EL (cell line): Measurements from ENCODE around the gene UNC119.

ENCODE experiments used
- DNase-seq: peaks from one replicate; pipeline ENCODE4 v3.0.0-alpha.2; 2016

UNC119 gene

DNA sequence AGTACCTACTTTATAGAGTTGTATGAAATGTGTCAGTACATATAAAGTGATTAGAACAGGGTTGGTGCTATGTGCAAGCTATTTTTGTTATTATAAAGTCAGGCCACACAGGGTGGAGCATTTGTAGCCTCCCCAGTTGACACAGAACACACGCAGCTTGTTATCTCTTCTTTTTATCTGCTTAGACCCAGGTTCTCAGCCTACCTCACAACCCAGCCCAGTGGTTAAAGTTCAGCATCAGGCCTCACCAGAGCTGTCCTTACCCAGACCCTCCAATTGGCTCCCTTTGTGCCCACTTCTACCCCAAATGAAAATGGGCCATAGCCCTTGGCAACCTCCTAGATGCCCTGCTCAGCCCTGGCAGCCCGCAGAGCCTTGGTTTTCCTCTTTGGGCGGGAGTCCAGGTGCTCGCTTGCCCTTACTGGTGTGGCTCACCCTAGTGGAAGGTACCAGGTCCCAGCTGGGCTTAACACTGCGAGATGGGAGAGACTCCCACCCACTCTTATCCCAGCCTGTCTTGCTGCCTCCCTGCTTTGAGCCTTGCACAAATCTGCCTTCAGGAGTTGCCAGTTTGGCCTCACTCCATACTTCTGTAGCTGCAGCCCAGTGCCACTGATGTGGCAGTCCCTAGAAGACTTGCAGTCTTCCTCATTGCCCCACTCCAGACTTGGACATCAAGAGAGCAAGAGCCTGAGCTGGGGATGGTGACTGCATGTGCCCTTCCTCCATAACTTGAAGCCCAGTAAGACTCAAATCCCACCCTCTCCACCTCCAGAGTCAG is 20.0 kb upstream of the UNC119 start:
- no peak for DNase-seq

DNA sequence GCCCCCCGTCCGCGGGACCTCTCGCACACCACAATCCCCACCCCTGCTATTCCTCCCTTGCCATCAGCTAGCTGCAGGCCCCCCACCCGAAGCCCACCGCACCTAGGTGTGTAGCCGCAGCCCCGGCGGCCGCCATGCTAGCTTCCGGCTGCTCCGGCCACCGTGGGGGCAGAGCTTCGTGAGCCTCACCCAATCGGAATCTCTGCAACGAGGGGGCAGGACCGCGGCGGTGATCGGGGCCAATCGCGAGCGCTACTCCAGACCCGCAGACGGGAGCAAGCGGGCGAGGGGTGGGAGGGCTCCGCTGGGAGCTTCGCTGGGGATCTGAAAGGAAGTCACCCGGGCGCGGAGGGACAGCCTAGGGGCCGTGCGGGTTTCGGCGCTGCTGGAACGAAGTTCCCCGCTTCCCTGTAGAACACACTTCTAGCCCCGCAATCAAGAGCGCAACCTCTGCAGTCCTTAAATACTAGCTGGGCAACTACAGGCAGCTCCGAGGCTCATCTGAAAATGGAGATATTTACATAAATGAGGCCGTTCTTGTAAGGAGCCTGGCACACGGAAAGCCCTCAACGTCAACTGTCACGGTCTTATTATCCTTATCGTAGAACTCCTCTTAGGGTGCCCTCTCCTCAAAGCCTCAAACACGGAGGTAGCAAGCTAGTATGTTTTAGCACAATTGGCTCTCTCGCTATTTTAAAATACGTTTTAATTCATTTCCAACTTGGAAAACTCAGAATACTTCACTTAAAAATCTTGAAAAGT is 19.1 kb upstream of the UNC119 start, which contains the start of gene PIGS:
Gene PIGS (minus strand): TSS at position 164 of the 762 bp plus-strand sequence. CDS start 28 bp downstream, at position 136.
- DNase-seq, result peak; percentile 95

DNA sequence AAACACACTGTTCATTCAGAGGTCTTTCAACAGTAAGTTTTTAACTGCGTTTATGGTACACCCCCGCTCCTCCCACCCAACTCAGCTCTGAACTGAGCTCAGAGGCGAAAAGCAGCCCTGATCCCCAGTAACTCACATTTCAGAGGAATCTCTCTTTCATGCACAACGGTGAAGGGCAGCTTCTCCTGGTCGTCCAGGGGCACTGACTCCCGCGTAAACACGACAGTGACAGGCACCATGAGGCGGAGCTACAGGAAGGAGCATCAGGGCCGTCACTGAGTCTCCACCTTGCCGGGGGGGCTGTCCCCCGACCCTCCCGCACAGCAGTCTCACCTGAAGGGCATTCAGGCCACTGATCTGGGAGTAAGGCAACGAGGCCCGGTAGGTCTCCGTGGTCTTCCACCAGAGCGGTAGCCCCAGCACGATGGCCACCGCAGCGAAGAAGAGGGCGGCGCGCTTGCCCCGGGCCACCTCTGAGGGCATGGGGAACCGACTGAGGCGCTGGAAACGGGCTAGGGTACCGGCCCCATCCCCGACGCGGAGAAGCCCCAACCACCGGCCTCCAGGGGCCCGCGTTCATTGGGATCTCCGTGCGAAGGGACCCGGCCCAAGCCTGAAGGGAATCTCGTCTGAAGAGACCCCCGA is 18.4 kb upstream of the UNC119 start:
- peak; percentile 35 for DNase-seq

DNA sequence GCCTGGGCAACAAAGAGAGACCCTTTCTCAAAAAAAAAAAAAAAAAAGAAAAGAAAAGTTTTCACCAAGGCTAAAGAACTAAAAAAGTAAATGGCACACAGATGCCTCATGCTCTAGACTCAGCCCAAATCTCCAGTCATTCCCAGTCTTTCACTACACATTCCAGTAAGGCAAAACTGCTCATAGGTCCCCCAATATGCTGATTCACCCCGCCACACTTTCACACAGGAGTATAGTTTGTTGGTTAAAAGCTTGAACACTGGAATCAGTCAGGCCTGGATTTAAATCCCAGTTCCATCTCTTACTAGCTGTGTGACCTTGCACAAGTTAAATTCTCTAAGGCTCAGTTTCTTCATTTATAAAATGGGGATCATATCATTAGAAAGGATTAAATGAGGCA is 17.0 kb upstream of the UNC119 start:
- no peak for DNase-seq

DNA sequence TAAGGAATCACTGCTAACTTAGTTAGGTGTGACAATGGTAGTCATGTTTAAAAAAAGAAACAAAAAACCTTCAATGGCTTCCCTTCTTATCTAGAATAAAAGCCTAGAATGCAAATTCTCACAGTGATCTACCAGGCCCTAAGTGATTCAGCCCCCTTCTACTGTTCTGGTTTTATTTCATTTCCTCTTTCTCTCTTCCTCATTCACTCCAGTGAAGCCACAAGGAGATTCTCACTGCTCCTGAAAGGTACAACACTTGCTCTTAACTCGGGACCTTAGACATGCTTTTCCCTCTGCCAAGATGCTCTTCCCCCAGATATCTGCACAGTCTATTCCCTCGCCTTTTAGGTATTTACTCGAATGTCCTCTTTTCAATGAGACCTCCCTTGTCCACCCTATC is 15.2 kb upstream of the UNC119 start:
- DNase-seq, result no peak

DNA sequence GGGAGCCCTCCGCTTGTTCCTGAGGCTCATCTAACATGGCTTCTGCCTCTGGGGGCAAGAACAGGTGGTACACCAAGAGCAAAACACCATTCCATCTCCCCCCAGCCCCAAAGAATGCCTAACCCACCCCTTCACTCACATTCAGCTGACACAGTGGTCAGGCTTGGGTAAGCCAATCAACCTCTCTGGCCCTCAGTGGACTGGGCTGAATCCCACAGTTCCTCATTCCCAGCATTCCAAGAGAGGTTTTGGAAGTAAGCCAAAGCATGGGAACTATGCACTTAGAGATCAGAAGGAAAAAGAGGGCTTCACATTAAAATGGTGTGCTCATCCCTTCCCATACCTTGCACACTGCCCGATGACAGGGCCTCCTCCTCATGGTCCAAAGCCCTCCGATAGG is 11.1 kb upstream of the UNC119 start:
- peak; percentile 90 for DNase-seq

DNA sequence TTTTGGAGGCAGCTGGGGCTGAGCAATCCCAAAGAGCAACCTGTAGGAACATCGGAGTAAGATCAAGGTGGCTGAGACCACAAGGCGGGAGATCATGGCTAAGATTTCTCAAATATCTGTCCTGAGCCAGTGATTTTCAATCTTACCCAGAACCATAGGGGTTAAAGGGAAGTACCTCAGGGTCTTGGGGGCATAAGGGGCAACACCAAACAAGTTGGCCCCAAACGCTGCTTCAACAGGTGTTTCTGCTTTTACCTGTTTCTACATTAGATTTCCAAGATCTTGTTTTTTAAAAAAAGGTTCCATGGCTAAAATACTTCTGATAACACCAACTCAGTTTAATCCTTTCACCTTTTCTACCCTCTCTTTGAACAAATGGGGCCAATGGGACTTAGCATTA is 2.6 kb upstream of the UNC119 start:
- no peak for DNase-seq

DNA sequence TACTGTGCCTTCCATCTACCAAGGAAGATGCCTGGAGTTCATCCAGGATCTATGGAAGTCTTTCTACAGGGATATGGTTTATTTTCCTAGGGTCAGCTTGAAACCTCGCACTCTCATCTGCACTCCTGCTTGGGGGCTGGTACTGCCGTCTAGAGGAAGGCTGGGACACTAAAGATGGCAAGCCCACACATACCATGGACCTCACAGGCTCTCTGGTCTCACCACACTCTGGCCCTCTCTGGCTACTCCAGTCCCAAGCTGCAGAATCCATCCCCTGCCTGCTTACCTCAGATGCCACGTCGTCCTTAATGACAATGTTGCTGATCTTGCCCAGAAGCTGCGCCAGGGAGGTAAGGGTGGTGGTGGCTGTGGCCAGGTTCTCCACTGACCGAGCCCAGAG is 2.1 kb upstream of the UNC119 start:
- peak; percentile 22 for DNase-seq

DNA sequence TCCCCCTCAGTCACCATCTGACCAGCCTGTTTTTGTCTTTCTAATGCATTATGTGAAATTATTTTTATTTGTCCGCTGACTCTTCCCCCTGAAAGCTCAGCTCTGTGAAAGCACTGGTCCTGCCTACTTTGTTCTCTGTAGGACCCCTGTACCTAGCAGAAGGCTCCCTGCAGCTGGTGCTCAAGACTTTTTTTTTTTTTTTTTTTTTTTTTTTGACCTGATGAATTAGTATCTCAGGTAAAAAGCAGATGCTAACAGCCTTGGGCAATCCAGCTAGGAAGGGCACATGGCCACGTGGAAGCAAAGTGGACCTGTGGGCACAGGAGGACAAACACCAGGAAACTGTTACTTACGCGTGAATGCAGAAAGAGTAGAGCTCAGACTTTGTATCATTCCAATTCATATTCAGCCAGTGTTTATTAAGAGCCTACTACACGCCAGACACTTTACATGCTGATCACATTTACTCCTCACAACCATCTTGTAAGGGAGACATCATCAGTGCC is 629 bp upstream of the UNC119 start:
- DNase-seq, result no peak

DNA sequence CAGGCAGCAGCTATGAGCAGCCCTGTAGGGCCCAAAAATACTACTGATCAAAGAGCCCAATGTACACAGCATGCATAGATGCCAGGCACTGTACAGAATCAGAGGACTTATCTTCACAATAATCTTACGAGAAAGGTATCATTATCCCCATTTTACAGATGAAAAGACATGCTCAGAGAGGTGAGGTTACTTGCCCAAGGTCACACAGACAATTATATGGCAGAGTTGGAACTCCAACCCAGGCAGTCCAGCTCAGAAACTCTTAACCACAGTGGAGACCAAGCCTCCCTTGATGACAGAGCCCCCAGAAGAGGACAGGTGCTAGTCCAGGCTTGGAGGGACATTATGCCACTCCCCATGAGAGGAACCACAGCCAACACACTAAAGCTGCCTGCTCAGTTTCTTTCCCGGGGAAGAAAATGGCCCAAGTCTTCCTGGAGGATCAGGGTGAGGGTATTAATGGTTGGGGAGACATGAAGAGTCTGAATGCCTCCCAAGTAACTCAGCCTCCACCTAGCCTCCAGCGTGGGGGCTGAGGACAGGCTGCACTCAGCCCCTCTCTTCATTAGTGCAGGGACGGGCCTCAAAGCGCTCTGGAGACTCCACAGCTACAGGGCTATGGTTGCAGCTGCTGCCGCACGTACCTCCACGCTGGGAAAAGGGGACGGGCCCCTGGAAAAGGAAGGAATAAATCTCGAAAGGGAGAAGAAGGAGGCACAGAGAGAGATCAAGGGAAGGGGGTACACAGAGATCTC is 826 bp downstream of the UNC119 start:
- DNase-seq, result peak; percentile 36

DNA sequence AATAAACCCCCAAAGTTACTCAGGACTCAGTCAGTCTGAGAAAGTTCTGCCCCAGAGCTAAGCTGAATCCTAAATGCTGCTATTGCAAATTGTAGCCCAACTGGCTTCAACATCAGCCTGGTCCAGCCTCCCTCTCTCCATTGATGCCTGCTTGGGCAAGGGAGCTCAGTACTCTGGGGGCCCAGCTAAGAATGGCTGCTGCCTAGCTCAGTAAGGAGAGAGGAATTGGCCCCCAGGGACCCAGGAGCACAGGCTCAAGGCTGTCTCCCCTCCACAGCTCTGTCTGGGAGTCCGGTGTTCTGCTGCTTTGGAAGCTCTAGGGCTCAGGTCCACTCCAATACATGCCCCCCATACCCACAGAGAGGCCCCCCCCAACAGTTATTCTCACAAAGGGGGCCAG is 1.6 kb downstream of the UNC119 start:
- DNase-seq, result no peak

DNA sequence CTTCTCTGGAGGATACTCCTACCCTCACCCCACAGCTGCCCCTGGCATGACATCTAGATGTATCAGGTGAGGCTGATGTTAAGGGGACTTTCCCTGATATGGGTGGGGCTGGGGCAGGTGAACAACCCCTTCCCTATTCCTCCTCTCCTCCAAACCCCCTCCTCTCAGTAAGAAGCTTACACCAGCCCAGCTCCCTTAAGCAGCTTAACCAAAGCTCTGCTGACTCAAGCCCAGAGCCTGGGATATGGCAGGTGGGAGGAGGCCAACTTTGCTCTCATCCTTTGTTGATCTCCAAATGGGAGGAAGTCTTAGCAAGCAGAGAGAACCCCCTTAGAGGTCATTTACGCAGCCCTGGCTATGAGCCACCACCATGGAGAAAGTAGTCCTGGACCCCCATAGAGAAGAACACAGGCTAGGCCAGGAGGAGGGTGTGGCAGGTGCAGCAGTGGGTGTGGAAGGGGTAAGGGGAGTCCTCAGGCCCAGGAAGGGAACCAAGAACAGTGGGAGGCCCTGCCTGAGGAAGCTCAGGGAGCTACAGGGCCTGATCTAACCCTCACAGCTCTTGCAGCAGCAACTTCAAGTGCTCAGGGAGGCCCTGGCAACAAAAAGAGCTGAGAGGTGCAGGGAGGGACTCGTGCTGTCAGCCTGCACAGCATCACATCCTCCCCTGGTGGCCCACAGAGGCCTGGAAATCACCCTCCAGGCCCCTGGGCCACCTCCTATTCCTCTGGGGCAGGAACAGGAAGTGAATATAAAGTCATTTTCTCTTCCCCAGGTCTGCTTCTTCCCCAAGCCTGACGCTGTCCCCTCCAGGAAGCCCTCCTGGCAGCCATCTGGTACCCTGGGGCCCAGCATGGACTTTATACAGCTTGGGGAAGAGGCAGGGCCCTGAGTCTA is 2.9 kb downstream of the UNC119 start:
- DNase-seq, result no peak

DNA sequence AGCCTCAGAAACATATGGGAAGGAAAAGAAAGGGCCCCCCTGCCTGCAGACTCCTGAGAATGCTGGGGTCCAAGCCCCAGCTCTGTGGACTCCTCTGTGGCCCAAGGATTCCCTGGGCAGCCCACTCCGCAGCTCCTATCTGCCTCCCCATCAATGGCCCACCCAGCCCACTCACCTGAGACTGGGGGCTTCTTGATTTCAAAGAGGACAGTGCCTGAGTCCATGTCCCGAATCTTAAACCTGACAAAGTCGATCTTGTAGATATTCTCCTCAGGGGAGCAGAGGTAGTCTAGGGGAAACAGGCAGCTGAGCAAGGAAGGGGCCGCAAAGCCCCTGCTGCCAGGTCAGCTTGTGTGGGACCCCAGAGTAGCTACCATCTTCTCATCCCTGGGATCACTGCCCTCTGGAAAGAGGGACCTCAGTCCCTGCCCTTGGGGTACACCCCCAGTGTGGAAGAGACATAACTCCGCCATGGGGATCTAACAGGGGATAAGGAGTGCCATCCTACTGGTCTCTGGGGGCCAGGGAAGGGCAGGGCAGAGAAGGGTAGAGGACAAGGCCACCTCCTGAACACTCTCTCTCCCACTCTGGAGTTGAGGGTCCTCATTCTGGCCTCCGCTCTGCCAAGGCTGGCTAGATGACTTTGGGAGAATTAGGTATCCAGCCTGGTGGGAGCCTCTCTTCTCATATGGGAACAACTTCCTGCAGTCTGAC is 3.9 kb downstream of the UNC119 start:
- DNase-seq, result no peak

DNA sequence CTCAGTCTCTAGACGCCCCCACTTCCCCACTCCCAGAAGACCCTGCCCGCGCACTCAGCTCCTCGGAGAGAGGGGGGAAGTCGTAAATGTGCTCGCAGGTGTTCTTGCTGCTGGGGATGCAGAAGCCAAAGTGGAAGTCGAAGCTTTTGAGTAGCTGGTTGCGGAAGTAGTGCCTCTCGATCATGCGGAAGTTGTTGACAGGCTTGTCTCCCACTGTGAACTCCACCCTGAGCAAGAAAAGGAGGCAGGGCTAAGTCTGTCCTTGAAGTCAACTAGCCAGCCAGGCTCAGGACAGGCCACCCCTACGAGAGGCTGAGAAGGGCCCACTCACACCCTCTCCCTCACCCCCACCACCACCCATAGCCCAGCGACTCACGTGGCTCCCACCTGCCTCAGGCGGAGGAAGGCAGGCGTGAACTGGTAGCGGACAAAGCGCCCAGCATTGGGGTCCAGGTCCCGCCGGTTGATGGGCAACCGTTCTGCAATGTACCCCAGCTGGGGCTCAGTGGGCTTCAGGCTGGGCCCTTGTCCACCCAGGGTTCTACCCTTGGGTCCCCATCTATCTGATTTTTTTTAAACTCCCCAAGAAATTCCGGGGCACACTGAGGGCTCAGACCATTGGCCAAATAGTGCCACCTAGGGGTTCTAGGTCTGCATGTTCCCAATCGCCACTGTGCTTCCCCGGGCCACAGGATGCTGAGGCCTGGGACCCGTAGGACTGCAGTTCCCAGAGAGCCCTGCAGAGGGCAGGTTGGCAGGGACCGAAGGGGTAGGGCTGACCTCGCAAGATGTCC is 4.6 kb downstream of the UNC119 start:
- DNase-seq, result peak; percentile 82

DNA sequence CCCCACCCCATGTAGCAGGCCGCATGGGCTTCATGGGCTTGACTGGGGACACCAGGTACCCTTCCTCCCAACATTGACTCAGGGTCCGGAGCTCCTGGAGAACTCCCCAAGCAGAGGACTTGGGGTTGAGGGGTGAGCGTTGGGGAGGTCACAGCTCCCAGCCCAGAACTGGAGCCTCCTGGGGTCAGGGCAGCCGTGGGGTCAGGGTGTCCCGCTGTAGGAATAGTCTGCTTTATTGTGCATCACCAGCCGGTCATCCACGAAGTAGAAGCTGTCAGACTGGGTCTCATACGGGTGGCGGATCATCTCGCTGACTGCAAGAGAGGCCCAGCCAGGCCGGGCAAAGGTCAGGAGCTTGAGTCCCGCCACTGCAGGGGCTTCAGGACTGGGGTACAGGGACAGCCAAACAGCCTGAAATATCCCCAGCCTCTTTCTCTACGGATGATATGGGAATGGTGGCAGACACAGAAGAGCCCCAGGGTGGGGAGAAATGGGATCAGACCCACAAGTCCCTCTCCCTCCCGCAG is 5.3 kb downstream of the UNC119 start:
- no peak for DNase-seq

DNA sequence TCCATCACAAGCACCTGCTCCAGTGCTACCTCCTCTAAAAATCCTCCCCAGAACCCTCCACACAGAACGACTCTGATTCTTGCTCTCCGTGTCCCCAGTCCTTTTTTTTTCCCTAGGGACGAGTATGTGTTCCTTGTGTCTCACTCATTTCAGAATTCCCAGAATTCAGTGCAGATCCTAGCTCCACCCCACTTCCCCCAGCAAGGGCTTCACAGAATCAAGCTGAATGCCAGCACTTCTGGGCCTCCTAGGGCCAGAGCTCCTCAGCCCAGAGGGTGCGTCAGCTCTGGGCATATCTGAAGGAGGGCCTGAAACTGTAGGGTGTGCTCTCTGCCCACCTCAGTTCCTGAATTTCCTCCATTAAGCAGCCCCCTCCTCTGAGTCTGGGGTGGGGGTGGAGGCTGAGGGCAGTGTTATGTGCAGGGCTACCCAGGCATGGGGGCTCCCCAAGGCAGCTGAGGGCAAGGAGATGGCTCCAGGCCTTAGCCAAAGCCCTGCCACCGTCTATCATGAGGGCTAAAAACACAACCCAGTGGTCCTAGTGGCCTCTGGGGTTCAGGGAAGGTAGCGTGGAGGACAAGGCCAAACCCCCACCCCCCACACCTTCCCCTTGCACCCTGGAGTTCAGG is 6.5 kb downstream of the UNC119 start:
- DNase-seq, result no peak

DNA sequence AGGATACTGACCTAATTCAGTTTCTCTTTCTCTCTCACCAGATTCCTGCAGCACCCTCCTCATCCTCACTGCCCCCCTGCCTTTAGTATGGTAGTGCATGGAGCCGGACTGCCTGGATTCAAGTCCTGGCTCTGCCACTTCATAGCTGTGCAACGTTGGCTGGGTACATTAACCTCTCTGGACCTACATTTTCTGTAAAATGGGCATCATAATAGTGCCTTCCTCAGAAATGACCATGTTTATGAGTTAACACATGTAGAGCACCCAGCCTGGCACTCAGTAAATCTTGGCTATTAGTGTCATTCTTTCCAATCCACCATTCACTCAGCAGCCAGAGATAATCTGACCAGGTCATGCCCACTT is 7.3 kb downstream of the UNC119 start:
- DNase-seq, result no peak

DNA sequence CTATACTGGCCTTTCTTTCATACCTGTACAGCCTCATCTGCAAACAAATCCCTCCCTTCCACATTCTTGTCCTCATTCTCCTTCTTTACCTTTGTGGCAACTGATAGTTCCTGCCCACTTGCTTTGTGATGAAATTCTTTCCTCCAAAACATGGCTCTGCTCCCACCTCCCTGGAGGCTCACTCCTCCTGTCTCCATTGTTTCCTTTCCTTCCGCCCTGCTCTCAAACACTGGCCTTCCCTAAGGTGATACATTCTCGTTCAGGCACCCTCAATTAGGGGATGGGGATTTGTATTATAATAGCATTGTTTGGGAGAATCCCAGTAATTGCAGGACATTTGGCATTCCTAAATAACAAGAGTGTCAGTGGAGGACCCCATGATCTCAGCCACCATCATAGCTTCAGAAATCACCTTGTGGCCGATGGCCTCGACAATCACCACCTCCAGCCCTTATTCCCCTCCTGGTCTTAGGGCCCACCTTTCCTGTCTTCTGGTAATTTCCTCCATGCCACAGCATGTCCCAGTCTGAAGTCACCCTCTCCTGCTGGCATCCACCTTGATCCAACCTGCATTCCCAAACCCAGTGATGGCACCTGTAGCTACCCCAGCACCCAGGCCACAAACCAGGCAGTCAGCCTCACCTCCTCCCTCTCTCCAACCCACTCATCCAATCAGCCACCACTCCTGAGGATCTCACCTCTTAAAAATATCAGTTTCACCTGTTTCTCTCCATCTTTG is 7.9 kb downstream of the UNC119 start:
- no peak for DNase-seq

DNA sequence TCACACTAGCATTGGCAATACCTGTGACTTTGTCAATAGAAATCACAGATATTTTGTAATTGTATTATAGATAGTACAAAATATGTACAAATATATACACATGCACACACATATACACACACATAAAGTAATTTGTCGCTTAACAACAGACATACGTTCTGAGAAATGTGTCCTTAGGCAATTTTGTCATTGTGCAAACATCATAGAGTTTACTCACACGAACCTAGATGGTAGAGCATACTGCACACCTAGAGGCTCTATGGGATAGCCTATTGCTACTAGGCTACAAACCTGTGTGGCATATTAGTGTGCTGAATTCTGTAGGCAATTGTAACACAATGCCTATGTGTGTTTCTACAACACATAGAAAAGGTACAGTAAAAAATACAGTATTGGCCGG is 11.0 kb downstream of the UNC119 start:
- no peak for DNase-seq
